ENCODE data around the gene NAA10. TPM values are rescaled to one million over a fixed set of nuclear protein-coding genes. Genes with fewer than 3 reads are reported as not detected.

The NAA10 gene
- total RNA-seq, 1 donor from 2014 or later, result 113 TPM

- no peak for DNase-seq (ENCODE audit: low read depth, low spot score)
These were observed 24.9 kb downstream of the NAA10 start for GRCh38 chrX:153909980-153910360.

DNA sequence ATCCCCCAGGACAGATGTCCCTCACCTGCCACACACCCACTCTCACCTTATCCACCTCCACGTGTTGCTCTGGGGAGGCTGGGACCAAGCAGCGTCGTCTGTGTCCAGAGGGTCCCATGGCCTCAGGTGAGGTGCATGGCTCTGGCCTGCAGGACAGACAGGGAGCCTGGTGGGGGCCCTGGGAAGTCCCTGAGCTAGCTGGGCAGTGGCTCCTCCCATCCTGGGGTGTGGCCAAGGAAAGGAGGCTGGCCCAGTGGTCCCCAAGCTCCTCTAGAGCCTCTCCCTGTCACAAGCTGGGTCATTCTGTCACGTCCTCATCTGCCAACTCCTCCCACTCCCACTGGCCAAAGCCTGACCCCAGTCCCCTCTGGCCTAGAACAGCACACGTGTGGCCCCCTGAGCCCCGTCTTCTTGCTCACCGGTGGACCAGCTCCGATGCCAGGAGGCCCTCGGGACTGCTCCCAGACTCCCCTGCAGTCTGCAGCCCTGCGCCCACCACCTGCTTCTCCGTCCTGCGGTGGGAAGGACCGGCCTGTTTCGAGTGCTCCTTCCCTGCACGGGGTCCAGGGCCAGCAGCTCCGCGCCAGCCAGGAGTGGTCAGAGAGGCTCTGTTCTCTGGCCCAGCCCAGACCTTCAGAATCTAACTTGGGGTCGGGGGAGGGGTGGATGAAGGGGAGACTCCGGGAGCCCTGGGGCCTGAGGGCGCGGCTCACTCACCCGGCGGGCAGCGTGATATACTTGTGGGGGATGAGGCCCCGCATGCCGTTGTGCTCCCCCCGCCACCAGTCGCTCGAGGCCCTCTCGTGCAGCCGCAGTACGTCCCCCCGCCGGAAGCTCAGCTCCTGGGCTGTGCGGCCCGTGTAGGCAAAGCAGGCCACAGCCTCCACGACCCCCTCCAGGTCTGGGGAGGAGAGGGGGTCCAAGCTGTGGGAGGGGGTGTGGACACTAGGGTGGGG lies 25.5 kb downstream of the NAA10 start:
- no peak for DNase-seq (ENCODE audit: low read depth, low spot score)

GRCh38 chrX:153908219-153908860 lies 26.5 kb downstream of the NAA10 start:
- no peak for DNase-seq (ENCODE audit: low read depth, low spot score)

- no peak for DNase-seq (ENCODE audit: low read depth, low spot score)
These were observed 27.4 kb downstream of the NAA10 start for GRCh38 chrX:153907456-153907855.

- DNase-seq (ENCODE audit: low read depth, low spot score), result no peak
These were observed 28.5 kb downstream of the NAA10 start for GRCh38 chrX:153906126-153906917.

DNA sequence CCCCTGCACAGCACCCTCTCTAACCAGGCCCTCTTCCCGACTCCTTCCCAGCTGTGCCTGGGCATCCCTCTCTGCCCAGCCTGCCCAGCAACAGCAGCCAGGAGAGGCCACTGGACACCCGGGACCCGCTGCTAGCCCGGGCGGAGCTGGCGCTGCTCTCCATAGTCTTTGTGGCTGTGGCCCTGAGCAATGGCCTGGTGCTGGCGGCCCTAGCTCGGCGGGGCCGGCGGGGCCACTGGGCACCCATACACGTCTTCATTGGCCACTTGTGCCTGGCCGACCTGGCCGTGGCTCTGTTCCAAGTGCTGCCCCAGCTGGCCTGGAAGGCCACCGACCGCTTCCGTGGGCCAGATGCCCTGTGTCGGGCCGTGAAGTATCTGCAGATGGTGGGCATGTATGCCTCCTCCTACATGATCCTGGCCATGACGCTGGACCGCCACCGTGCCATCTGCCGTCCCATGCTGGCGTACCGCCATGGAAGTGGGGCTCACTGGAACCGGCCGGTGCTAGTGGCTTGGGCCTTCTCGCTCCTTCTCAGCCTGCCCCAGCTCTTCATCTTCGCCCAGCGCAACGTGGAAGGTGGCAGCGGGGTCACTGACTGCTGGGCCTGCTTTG lies 29.2 kb downstream of the NAA10 start:
- no peak for DNase-seq (ENCODE audit: low read depth, low spot score)

DNA sequence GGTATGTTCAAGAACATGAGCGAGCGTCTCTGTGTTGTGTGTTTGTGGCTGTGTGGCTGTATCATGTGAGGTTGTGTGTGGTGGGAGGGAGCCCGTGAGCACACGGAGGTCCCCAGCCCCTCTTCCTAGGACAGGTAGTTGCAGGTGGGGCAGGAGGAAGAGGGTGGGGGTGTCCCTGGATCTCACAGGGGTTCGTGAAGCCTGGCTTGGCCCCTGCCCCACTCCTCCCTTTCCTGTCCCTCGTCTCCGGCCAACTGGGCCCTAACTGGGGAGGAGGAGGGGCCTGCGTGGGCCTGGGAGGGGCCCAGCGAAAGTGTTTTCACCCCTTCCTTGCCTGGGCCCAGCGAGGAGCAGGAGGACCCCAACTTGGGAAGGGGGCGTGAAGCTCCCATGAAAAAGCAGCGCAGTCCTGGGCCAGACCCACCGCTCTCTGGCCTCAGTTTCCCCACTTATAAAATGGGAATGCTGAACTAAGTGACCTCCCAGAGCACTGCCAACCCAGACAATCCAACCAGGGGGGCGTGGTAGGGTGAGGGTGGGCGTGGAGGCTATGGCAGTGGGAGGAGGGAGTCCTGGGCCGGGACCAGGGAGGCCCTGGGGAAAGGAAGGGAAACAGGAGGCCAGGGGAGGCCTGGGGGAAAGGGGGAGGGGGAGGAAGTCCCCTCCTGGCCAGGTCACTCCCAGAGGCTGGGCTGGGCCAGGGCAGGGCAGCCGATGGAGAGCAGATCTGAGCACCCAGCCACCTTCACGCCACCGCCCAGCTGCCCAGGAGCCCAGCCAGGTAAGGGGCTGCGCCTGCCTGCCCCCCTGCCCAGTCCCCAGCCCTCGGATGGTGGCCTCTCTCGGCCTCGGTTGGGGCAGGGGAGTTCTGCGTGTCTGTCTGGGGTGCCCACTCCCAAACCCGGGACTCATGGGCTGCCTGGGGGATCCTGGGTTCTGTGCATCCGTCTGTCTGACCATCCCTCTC lies 30.6 kb downstream of the NAA10 start, which contains the start of gene AVPR2:
AVPR2 (plus strand) TSS at position 683 of the 967 bp plus-strand sequence. CDS start 473 bp downstream, outside the sequence.
- no peak for DNase-seq (ENCODE audit: low read depth, low spot score)

DNA sequence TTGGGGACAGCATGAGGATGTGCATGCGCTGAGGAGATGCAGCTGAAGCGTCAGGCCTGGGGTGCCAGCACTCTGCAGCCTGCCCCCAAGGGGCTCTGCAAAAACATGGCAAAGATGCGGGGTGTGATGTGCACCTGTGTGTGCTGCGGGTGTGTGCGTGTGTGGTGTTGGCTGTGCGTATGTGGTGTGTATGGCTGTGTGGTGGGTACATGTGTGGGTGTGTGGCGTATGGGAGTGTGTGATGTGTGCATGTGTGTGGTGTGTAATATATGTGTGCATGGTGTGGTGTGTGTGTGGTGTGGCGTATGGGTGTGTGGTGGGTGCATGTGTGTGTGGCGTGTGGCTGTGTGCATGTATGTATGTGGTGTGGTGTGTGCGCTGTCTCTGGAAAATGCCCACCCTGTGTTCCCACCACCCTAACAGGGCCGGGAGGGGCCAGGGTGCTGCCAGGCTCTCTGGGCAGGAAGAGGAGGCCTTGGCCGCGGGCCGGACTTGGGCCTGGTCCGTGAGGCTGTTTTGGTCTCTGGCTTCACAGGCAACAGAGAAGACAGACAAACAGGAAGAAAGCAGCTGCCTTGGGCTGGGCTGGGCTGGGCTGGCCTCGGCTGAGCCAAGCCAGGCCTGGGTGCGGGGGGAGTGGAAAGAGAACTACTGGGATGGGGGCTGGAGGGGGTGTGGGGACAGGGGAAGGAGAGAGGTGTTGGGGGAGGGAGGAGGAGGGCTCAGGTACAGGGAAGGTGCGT lies 31.4 kb downstream of the NAA10 start:
- no peak for DNase-seq (ENCODE audit: low read depth, low spot score)

DNA sequence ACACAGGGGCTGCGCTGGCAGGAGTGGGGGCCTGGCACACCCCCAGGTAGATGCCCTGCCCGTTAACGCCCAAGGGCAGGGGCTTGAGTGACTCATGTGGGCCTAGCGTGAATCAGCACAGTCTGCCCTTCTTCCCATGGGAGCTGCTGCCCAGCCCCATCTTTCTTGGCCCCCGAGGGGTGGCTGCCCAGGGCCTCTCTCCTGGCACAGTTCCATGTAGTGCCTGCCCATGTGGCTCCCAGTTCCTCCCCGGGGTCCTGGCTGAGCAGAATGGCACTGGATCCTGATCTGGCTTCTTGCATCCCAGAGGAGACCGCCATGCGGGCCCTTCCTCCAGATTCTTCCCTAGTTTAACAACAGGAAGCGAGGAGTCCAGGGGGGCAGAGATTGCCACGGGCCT lies 32.5 kb downstream of the NAA10 start:
- DNase-seq (ENCODE audit: low read depth, low spot score), result no peak

GRCh38 chrX:153901753-153902140 lies 33.1 kb downstream of the NAA10 start:
- no peak for DNase-seq (ENCODE audit: low read depth, low spot score)

DNA sequence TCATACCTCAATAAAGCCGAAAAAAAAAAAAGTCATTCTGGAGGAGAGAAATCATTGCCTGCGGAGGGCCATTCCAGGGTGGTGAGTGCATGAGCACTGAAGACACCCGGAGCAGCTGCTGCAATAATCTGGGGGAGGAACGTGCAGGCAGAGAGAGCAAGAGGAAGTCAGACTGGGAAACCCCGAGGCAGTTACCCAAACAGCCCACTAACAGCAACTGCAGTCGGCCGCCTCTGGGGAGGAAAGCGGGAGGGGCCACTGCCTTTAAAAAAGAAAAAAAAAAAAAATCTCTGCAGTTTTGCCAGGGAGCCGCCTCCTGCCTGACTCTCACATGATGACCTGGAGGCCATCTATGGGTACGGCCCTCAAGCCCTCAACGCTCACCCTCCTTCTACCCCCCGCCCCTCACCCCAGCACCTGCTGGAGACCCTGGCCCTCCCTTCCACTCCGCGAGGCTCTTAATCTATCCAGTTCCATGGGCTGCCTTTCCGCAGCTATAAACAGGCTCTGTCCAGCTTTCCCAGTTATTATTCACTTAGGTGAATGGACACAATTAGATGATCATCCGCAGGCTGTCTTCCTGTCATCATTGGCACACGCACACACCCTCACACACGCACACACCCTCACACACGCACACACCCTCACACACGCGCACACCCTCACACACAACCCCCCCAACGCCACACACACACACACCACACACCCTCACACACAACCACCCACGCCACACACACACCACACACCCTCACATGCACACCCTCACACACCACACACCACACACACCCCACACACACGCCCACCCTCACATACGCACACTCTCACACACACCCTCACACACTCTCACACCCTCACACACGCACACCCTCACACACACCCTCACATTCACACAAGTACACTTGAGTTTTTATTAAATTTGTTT lies 33.7 kb downstream of the NAA10 start:
- no peak for DNase-seq (ENCODE audit: low read depth, low spot score)

GRCh38 chrX:153897899-153898298 lies 36.9 kb downstream of the NAA10 start:
- DNase-seq (ENCODE audit: low read depth, low spot score), result no peak

GRCh38 chrX:153889123-153889522 lies 45.7 kb downstream of the NAA10 start:
- no peak for DNase-seq (ENCODE audit: low read depth, low spot score)

GRCh38 chrX:153888344-153888743 lies 46.5 kb downstream of the NAA10 start:
- no peak for DNase-seq (ENCODE audit: low read depth, low spot score)

DNA sequence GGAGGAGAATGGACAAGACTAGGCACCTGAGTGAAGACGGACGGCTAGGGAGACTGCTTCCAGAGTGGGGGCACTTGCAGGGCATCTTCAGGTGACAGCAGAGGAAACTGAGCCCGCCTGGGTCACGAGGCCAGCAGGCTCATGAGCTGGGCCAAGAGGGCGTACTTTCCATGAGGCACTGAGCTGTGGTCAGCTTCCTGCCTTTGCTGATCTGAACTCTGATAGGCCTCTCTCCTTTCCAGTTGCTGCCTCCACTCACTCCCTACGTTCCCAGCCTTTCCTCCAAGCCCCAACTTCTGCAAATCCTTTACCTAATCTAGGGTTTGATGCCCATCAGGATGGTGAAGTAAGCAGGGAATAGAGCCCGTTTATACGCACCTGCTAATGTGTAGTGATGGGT lies 47.5 kb downstream of the NAA10 start:
- no peak for DNase-seq (ENCODE audit: low read depth, low spot score)

- DNase-seq (ENCODE audit: low read depth, low spot score), result no peak
These were observed 47.9 kb downstream of the NAA10 start for GRCh38 chrX:153886915-153887314.

- no peak for DNase-seq (ENCODE audit: low read depth, low spot score)
These were observed 48.6 kb downstream of the NAA10 start, which contains the start of gene L1CAM for GRCh38 chrX:153885968-153886903. TSS of gene L1CAM (minus strand) at chrX:153886173. CDS start at chrX:153875836, 10,337 bp downstream.
